Measurements from ENCODE around the gene RPTOR.

DNA sequence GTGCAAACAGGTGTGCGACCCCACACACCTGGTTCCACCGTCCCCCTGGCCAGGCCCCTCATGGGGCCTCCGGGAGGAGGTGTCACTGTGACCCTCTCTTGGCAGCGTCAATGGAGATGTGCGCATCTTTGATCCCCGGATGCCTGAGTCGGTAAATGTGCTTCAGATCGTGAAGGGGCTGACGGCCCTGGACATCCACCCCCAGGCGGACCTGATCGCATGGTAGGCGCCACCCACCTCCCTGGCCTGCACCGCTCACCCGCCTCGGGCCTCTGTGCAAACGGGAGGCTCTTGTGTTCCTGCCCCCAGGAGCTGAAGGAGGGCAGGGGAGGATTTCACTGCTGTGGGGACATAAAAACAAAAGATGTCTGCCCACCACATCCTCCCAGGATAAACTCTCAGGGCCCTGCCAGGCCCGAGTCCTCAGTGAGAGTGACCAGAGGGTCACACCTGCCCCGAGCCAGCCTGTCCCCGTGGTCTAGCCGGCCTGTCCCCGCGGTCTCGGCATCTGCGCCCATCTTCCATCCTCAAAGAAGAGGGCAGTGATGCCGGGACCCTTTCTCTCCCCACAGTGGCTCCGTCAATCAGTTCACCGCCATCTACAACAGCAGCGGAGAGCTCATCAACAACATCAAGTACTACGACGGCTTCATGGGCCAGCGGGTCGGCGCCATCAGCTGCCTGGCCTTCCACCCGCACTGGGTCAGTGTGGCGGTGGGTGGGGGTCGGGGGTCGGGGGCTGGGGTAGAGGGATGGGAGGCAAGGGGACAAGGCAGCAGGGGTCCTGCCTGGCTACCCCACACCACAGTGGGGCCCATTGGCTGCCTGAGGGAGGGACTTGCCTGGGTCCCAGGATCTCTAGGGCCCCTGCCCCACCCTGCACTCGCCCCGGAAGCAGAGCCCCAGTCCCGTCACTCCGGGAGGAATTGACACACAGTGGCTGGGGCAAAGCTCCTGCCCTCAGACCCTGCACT is 418.0 kb downstream of the RPTOR start:
- no peak for TF ChIP-seq TAF1 (IDR thresholded peaks at IDR 0.05; ENCODE audit: low read depth)
- TF ChIP-seq, protein P1, sequence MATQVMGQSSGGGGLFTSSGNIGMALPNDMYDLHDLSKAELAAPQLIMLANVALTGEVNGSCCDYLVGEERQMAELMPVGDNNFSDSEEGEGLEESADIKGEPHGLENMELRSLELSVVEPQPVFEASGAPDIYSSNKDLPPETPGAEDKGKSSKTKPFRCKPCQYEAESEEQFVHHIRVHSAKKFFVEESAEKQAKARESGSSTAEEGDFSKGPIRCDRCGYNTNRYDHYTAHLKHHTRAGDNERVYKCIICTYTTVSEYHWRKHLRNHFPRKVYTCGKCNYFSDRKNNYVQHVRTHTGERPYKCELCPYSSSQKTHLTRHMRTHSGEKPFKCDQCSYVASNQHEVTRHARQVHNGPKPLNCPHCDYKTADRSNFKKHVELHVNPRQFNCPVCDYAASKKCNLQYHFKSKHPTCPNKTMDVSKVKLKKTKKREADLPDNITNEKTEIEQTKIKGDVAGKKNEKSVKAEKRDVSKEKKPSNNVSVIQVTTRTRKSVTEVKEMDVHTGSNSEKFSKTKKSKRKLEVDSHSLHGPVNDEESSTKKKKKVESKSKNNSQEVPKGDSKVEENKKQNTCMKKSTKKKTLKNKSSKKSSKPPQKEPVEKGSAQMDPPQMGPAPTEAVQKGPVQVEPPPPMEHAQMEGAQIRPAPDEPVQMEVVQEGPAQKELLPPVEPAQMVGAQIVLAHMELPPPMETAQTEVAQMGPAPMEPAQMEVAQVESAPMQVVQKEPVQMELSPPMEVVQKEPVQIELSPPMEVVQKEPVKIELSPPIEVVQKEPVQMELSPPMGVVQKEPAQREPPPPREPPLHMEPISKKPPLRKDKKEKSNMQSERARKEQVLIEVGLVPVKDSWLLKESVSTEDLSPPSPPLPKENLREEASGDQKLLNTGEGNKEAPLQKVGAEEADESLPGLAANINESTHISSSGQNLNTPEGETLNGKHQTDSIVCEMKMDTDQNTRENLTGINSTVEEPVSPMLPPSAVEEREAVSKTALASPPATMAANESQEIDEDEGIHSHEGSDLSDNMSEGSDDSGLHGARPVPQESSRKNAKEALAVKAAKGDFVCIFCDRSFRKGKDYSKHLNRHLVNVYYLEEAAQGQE (IDR thresholded peaks at IDR 0.05; ENCODE audit: borderline replicate concordance): no peak
- no peak for TF ChIP-seq EZH2 (IDR thresholded peaks at IDR 0.05; ENCODE audit: borderline replicate concordance, insufficient read depth, low read length, poor library complexity, severe bottlenecking)
- no peak for TF ChIP-seq POLR2AphosphoS5 (IDR thresholded peaks at IDR 0.05)
- TF ChIP-seq MXI1 (conservative IDR thresholded peaks at IDR 0.05; ENCODE audit: poor library complexity, severe bottlenecking): no peak
- TF ChIP-seq, protein P2, sequence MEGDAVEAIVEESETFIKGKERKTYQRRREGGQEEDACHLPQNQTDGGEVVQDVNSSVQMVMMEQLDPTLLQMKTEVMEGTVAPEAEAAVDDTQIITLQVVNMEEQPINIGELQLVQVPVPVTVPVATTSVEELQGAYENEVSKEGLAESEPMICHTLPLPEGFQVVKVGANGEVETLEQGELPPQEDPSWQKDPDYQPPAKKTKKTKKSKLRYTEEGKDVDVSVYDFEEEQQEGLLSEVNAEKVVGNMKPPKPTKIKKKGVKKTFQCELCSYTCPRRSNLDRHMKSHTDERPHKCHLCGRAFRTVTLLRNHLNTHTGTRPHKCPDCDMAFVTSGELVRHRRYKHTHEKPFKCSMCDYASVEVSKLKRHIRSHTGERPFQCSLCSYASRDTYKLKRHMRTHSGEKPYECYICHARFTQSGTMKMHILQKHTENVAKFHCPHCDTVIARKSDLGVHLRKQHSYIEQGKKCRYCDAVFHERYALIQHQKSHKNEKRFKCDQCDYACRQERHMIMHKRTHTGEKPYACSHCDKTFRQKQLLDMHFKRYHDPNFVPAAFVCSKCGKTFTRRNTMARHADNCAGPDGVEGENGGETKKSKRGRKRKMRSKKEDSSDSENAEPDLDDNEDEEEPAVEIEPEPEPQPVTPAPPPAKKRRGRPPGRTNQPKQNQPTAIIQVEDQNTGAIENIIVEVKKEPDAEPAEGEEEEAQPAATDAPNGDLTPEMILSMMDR (IDR thresholded peaks at IDR 0.05; ENCODE audit: poor library complexity, severe bottlenecking): no peak
- no peak for TF ChIP-seq EP300 (conservative IDR thresholded peaks at IDR 0.05; ENCODE audit: poor library complexity, severe bottlenecking)
- TF ChIP-seq SMC3 (conservative IDR thresholded peaks at IDR 0.05; ENCODE audit: poor library complexity): no peak
